Measurements from ENCODE around the gene GNAT2. TPM values are rescaled to one million over a fixed set of nuclear protein-coding genes. Genes with fewer than 3 reads are reported as not detected.

GNAT2 gene
- total RNA-seq, 1 donor from 2014 or later = 0.57 TPM

GRCh38 chr1:109564194-109564878, 55.1 kb downstream of the GNAT2 start:
- H3K4me3 Mint-ChIP-seq (ENCODE audit: low read depth) = no peak overlapping the region
- DNase-seq (ENCODE audit: low spot score, unreplicated experiment) = no peak
- no peaks in the 10 kb centered on the region for H3K9me3 Mint-ChIP-seq (ENCODE audit: low read depth)
- TF ChIP-seq CTCF (IDR thresholded peaks at IDR 0.05; ENCODE audit: unreplicated experiment) = no peak
- no peak overlapping the region for H3K27ac Mint-ChIP-seq
- H3K36me3 Mint-ChIP-seq (ENCODE audit: insufficient read depth) = no peaks in the 10 kb centered on the region
- no peaks in the 10 kb centered on the region for H3K27me3 Mint-ChIP-seq
- peaks cover 47% of the 10 kb centered on the region for H3K4me1 Mint-ChIP-seq (ENCODE audit: low read depth)

- peaks cover 28% of the 10 kb centered on the region for H3K4me1 Mint-ChIP-seq (ENCODE audit: low read depth)
- peaks cover 3% of the 10 kb centered on the region for H3K36me3 Mint-ChIP-seq (ENCODE audit: insufficient read depth)
- DNase-seq (ENCODE audit: low spot score, unreplicated experiment) = no peak
- H3K9me3 Mint-ChIP-seq (ENCODE audit: low read depth) = peaks cover 3% of the 10 kb centered on the region
- H3K27ac Mint-ChIP-seq = no peak overlapping the region
- no peaks in the 10 kb centered on the region for H3K27me3 Mint-ChIP-seq
- no peak for TF ChIP-seq CTCF (IDR thresholded peaks at IDR 0.05; ENCODE audit: unreplicated experiment)
- no peak overlapping the region for H3K4me3 Mint-ChIP-seq (ENCODE audit: low read depth)
Measured at GRCh38 chr1:109559995-109560394, 59.4 kb downstream of the GNAT2 start.

GRCh38 chr1:109557520-109557919, 61.9 kb downstream of the GNAT2 start:
- no peak for DNase-seq (ENCODE audit: low spot score, unreplicated experiment)
- no peak overlapping the region for H3K27ac Mint-ChIP-seq
- H3K27me3 Mint-ChIP-seq = no peaks in the 10 kb centered on the region
- no peak overlapping the region for H3K4me3 Mint-ChIP-seq (ENCODE audit: low read depth)
- H3K36me3 Mint-ChIP-seq (ENCODE audit: insufficient read depth) = peaks cover 3% of the 10 kb centered on the region
- peaks cover 3% of the 10 kb centered on the region for H3K9me3 Mint-ChIP-seq (ENCODE audit: low read depth)
- H3K4me1 Mint-ChIP-seq (ENCODE audit: low read depth) = peaks cover 16% of the 10 kb centered on the region
- TF ChIP-seq CTCF (IDR thresholded peaks at IDR 0.05; ENCODE audit: unreplicated experiment) = no peak

- Mint-ChIP-seq H3K27me3 (no peaks in the 10 kb centered on the region), H3K36me3 (ENCODE audit: insufficient read depth) (peaks cover 3% of the 10 kb centered on the region), H3K9me3 (ENCODE audit: low read depth) (peaks cover 3% of the 10 kb centered on the region), H3K4me3 (ENCODE audit: low read depth) (no peak overlapping the region), H3K27ac (no peak overlapping the region), H3K4me1 (ENCODE audit: low read depth) (peaks cover 12% of the 10 kb centered on the region)
- no peak for TF ChIP-seq CTCF (IDR thresholded peaks at IDR 0.05; ENCODE audit: unreplicated experiment)
- DNase-seq (ENCODE audit: low spot score, unreplicated experiment) = no peak
Measured at GRCh38 chr1:109556563-109556962, 62.9 kb downstream of the GNAT2 start.

Other genes starting within 250 kb of the GNAT2 start
- 110 and 116 TPM in 2 replicates for gene SORT1, start 221.7 kb downstream of the GNAT2 start, total RNA-seq
- gene PSMA5, start 193.2 kb downstream of the GNAT2 start, total RNA-seq = 71.4 and 81.1 TPM in 2 replicates
- gene SYPL2, start 153.1 kb downstream of the GNAT2 start, total RNA-seq = 0.95 and 1.1 TPM in 2 replicates
- 17.6 and 19.6 TPM in 2 replicates for gene ATXN7L2, start 135.7 kb downstream of the GNAT2 start, total RNA-seq
- 11.1 TPM in 2 replicates for gene CYB561D1, start 125.5 kb downstream of the GNAT2 start, total RNA-seq
- 7.0 and 7.2 TPM in 2 replicates for gene AMIGO1, start 109.9 kb downstream of the GNAT2 start, total RNA-seq
- 0.53 TPM in 1 of 2 replicates, not detected in the other for gene GPR61, start 79.7 kb downstream of the GNAT2 start, total RNA-seq
- 10.0 and 10.3 TPM in 2 replicates for gene GNAI3, start 71.0 kb downstream of the GNAT2 start, total RNA-seq
- gene AMPD2, start 221 bp upstream of the GNAT2 start, total RNA-seq = 91.6 and 94.5 TPM in 2 replicates
- gene GSTM4, start 36.5 kb upstream of the GNAT2 start, total RNA-seq = 21.0 and 21.2 TPM in 2 replicates
- gene GSTM2, start 48.4 kb upstream of the GNAT2 start, total RNA-seq = 76.9 and 79.5 TPM in 2 replicates
- 39.0 and 39.1 TPM in 2 replicates for gene GSTM1, start 68.2 kb upstream of the GNAT2 start, total RNA-seq
- gene GSTM5, start 92.6 kb upstream of the GNAT2 start, total RNA-seq = 2.8 and 2.9 TPM in 2 replicates
- 77.8 and 83.1 TPM in 2 replicates for gene GSTM3, start 121.4 kb upstream of the GNAT2 start, total RNA-seq
- gene EPS8L3, start 144.3 kb upstream of the GNAT2 start, total RNA-seq = 9.5 and 14.2 TPM in 2 replicates